ENCODE data around the gene PLB1.

Gene PLB1

DNA sequence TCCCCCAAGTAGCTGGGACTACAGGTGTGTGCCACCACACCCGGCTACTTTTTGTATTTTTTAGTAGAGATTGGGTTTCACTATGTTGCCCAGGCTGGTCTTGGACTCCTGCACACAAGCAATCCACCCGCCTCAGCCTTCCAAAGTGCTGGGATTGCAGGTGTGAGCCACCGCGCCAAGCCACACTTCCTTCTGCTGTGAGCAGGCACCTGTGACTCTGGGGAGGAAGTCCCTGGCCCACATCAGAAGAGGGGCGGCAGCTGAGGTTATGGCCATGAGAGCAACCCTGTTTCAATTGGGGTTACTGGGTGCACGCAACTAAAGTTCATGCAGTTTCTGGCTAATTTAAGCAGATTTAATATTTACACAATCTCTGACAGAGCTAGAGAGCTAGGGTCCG lies 91.0 kb downstream of the PLB1 start:
- in situ Hi-C loops (cut with HindIII; ENCODE audit: low sequenced_read_pairs) = no loop called here

DNA sequence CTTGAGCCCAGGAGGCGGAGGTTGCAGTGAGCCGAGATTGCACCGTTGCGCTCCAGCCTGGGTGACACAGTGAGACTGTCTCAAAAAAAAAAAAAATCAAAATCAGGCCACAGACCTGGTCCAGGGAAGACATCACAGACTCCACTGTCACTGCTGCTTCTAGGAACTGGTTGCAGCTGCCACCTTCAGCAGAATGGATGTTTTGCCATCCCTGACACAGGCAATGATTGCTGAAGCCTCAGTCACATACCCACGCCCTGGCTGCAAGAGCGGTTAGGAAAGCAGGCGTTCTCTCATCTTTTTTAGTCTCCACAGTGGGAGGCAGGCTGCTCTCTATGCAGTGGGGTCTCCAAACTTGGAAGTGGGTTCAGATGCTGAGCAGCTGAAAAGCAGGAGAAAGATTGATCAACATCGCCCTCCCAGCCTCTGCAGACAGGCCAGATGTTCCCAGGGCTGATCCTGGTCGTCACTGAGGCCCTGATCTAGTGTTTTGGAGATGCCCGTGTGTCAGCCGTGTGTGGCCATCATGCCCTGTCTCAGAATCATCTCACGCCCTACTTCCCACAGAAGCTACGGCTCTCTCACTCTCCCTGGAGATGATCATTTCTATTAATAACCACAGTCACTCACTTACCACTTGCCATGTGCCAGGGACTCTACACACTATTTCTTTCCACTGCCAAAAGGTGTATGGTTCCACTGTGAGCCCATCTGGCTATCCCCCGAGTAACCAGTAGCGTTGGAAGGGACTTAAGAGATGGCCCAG lies 91.8 kb downstream of the PLB1 start:
- in situ Hi-C loops (cut with HindIII; ENCODE audit: low sequenced_read_pairs) = no loop called here

DNA sequence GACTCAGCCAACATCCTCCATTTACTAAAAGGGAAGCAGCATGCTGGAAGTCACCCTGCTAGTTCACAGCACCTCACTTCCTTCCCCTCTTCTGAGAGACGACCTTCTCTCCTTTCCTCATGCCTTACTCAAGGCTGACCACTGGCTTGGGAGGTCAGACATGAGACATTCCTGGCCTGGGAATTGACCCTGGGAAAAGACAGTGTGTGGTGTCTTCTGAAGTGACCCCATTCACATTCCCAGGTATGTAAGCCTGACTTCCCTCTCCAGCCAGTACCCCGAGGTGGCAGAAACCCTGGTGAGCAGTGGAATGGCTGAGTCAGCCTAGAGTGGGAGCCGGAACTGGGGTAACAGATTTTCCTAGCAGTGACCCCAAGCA lies 92.4 kb downstream of the PLB1 start:
- in situ Hi-C loops (cut with HindIII; ENCODE audit: low sequenced_read_pairs) = no loop called here

DNA sequence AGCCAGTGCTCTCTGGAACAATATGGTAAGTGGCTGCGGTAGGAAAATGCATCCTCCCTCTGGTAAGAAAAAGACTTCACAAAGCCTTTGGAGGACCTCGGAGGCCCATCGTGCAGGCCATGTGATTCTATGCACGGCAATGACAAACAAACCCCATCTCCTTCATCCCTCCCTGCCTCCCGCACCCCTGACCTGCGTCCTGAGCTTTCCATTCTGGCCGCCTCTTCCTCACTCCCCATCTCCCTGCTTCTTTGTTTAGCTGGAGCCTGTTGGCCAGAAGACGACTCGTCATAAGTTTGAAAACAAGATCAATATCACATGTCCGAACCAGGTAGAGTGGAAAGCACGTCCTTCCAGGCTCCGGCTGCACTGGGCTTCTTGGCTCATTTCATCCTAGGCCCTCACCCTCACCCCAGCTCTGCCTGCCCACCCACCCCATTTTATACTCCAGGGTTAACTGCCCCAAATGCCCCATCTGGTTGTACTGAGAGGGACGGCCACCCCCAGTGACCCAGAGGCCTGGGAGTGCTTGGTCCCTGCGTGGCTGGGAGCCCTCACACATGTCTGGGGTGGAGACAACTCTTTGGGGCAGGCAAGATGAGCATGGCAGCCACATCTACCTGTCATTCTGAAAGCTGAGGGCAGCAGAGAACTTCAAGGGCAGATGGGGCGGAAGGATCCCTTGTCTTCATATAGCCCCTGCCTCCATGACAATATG lies 94.0 kb downstream of the PLB1 start:
- in situ Hi-C loops (cut with HindIII; ENCODE audit: low sequenced_read_pairs) = no loop called here

DNA sequence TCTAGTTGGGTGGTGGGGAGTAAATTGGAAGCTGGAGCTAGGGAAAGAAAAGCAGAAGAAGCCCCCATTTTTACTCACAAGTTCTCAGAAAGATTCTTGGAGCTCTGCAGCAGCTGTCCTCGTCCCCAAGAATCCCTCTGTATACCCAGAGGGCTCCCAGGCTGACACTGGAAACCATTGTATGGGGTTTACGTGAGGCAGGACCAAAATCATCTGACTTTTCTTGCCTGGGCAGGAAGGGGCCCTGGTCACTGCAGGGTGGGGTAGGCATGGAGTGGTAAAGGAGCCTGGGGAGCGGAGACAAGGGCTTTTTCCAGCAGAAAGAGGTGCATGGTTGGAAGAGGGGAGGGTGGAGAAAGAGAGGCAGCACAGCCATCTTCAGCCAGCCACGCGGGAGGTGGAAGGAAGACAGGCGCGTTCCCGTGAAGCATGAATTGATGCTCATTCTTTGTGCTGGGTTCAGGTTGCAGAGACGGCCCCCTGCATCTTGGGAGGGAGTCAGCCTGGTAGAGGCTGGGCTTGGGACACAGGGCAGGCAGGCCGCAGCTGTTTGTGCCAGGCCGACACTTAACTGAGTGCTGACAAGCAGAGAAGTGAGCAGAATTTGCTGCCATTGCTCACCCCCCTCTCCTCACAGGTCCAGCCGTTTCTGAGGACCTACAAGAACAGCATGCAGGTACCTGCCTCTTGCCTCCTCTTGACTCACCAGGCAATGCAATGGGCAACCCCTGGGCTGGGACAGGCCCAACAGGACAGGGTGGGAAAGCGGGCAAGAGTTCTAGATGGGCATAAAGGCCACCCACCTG lies 94.8 kb downstream of the PLB1 start:
- in situ Hi-C loops (cut with HindIII; ENCODE audit: low sequenced_read_pairs) = no loop called here

DNA sequence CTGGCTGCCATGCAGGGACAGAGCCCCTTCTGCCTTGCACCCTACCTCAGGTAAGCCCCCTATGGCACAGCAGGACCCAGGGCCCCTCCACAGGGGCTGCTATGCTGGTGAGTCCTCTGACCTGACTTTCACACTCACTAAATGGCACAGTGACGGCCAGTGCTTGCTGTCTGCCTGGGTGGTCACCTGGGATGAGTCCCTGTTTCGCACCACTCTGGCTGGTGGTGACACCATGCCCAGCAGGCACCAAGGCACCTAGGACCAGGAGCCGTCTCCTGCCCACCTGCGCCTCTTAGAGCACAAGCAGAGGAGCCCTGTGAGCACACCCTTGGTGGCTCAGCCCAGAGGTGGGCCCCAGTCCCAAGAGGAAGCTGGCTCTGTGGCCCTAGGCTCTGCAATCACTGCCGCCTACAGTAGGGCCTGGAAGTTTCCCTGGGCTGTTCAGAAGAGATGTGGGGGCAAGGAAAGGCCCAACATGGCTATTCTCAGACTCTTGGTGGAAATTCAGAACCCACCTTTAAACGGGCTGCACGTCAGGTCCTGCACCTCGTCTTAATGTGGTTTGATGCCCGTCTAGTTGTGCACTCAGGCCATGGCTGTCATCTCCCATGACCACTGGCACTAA lies 96.0 kb downstream of the PLB1 start:
- in situ Hi-C loops (cut with HindIII; ENCODE audit: low sequenced_read_pairs) = no loop called here

DNA sequence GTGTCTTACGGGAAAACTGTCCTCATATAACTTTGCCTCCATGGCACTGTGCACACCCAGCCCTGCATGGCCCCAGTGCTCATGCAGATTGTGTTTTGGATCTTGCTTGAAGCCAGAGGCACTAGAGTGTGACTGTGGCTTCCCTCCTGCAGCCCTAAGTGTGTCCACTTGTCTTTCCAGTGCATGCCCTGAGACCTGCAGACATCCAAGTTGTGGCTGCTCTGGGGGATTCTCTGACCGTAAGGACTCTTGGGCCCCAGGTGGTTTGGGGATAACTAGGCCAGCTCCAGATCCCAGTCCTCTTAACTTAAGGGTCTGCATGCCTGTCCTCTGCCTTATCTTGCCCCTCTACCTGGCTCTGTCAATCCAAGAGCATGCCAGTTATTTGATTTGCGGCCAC lies 96.6 kb downstream of the PLB1 start:
- in situ Hi-C loops (cut with HindIII; ENCODE audit: low sequenced_read_pairs) = no loop called here

DNA sequence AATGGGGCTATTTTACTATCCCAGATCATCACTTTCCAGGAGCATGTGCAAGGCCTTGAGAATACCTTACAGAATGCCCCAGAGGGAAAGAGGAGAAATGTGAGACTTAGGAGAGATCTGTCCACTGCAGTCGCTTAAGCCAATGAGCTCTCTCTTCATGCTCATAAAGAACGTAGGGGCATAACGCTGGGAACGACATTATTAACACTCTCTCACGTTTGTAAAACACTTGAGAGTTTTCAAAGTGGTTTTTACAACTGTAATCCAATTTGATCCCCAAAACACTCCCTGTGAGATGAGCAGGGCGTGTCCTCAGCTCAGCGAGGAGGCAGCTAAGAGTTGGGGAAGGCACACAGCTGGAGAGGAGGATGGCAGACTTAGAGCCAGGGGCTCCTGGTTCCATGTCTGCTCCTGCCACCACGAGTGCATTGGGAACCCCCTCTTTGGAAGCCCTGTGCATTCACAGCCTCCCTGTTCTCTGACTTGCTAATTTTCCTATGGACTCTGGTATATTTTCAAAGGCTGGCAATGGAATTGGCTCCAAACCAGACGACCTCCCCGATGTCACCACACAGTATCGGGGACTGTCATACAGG lies 97.4 kb downstream of the PLB1 start:
- in situ Hi-C loops (cut with HindIII; ENCODE audit: low sequenced_read_pairs) = no loop called here

DNA sequence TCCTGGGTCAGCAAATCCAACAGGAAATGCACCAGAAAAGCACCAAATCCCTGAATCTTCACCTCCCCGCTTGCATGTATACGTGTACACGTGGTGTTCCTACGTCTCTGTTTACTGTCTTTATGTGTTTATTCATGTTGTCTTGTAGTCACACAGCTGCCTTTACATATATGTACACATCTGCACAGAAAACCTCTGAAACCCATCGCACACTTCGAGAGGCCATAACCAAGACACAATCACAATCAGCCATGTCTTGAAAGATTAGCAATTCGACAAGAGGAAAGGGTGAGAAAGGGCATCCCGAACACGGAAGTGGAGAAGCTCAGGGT lies 98.1 kb downstream of the PLB1 start:
- in situ Hi-C loops (cut with HindIII; ENCODE audit: low sequenced_read_pairs) = no loop called here

DNA sequence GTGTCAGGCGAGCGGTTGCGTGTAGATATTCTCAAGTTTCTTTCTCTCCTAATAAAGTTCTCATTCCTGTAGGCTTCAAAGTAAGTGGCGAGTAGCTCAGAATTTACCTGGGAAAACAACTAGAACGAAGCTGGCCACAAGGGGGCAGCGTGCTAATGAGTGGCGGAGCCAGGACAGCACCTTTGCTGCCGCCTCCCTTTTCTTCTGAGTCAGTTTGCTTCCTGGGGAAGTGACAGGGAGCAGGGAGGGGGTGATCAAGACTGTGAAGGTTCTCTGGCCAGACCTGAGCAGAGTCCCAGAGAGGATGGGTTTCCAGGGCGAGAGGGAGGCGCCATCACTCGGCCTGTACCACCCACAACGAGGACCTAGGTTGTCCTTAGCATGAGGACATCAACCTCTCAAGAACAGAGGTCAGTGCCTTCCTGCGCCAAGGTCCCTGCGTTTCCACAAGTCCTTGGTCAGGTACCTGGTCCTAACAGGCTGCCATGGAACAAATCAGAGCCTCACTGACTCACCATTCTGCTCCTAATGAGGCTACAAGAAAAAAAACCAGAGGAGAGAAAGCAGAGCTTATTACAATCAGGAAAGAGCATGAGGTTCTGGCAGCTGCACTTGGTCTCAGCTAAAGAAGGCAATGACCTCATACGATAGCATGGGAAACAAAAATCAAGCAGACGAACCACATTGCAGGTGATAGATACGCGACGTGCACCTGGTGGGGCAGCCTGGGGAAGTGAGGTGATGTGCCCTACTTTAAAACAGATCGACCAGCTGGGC lies 98.7 kb downstream of the PLB1 start:
- in situ Hi-C loops (cut with HindIII; ENCODE audit: low sequenced_read_pairs) = no loop called here

DNA sequence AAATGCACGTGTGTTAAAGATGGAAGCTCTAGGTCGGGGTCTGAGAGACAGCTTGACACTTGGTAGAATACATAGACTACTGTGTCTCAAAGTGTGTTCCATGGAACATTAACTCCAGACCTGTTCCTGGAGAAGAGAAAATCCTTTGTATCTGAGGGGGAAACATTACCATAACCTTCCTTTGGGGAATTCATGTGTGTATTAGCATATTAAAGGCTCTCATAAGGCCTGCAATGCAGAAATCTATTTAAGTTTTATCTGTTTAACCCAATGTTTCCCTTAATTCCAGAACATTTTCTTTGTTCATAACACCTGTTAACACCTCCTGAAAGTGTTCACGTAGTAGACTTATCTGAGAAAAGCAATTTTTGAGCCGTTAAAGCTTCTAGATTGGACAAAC lies 99.5 kb downstream of the PLB1 start:
- in situ Hi-C loops (cut with HindIII; ENCODE audit: low sequenced_read_pairs) = no loop called here

DNA sequence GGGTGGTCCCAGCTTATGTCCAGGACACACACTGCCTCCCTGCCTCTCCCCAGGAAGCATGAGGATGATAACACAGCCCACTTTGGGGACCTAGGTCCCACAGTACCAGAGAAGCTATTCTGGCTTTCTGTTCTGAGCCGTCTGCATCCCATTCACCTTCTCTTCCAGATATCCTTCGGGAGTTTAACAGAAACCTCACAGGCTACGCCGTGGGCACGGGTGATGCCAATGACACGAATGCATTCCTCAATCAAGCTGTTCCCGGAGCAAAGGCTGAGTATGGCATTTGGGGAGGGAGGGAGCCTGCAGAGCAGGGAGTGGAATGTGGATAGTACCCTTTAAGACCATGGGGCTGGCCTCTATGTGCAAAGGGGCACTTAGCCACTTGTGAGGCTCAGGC lies 102.6 kb downstream of the PLB1 start:
- in situ Hi-C loops (cut with HindIII; ENCODE audit: low sequenced_read_pairs) = no loop called here

DNA sequence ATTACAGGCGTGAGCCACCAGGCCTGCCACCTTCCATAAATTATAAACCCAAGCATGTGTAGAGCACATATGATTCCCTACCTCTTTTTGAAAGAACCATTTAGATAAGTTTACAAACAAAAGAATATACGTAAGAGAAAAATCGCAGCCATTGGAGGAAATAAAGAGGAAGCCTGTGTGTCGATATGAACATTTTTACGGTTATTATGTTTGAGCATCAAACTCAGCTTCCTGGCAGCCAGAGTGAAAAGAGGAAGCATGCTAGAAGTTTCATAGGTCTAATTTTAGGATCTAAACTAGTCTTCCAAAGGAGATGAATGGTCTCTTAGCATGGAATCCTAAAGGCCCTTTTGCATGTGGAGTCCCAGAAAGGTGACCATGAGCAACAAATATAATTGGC lies 104.3 kb downstream of the PLB1 start:
- in situ Hi-C loops (cut with HindIII; ENCODE audit: low sequenced_read_pairs) = no loop called here

DNA sequence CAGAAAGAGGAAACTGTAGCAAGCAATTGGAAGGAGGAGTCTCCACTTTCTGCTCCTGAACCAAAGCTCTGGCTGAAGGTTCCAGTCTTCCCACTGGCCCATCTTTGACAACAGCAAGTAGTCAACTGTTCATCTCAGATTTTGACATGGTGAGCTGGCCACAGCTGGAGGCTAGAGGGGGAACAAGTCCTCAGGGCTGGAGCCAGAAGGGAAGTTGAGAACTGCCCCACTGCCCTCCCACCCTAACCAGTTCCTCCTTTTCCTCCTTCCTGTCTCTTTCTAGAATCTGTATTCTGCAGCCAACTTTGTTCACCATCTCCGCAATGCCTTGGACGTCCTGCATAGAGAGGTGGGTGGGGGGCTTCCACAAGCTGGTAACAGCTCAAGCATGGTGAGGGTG lies 105.8 kb downstream of the PLB1 start:
- in situ Hi-C loops (cut with HindIII; ENCODE audit: low sequenced_read_pairs) = no loop called here

DNA sequence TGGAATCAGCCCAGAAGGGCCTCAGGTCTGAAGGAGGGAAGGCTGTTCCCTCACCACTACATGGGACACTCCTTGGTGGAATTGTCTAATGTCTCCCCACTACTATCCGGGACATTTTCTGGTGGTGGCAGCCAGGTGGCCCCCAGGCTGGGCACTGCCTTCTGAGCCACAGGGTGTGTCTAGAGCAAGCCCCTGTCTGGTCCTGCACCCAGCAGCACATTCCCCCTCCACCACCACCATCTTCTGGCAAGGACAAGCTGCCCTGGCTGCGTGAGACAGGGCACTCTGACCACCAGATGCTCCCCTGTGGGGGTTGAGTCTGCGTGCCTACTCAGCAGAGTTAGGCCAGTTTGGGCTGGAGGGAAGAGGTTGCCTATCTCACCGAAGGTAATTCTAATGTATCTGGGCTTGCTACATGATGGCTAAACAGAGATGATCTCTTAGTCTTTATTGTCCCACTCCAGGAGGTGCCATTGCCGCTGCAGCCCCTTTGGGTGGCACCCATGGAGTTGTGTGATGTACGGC lies 106.3 kb downstream of the PLB1 start:
- in situ Hi-C loops (cut with HindIII; ENCODE audit: low sequenced_read_pairs) = no loop called here

DNA sequence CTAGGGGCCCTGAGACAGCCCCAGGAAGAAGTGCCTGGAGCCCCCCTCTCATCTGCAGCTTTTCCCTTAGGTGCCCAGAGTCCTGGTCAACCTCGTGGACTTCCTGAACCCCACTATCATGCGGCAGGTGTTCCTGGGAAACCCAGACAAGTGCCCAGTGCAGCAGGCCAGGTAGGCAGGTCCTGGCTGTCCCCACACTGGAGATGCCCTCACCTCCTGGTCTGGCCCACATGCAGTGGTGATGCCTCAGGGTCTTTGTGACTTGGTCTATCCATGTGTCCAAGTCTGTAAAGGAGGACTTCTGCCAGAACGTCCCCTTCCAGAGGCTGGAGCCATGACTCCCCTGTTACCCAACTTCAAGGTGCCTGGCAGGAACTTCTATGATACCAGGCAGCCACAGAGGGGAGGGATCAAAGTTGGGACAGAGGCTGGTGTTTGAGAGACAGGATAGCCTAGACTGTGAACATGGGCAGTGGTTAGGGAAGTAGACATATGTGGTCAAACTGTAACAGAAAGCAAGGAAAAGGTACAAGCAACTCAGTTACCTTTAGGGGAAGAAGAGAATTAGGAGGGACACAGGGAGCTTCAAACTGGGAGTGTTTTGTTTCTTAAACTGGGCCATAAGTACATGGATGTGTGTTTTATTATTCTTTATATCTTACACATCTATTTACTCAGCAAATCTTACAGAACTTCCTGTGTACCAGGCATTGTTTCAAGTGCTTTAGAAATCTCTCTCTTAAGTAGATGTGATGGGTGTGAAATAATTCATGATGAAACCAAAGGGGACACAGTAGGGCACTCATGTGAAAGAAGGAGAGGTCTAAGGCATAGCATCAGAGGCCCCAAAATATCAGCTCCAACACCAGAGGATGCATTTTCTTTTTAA lies 107.1 kb downstream of the PLB1 start:
- in situ Hi-C loops (cut with HindIII; ENCODE audit: low sequenced_read_pairs) = no loop called here

DNA sequence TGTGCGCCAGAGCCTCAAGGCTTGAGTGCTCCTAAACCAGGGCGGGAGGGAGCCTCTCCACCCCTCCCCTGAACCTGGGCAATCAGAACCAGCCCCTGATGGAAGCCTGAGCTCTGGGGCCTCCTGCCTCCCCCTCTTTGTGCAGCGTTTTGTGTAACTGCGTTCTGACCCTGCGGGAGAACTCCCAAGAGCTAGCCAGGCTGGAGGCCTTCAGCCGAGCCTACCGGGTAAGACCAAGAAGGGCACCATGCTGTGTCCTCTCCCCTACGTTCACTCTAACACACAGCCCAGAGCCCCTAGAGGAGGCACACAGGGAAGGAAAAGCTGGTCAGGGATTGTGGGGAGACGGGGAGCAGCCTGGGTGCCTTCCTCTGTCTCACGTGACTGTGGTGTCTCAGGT lies 108.0 kb downstream of the PLB1 start:
- in situ Hi-C loops (cut with HindIII; ENCODE audit: low sequenced_read_pairs) = no loop called here

DNA sequence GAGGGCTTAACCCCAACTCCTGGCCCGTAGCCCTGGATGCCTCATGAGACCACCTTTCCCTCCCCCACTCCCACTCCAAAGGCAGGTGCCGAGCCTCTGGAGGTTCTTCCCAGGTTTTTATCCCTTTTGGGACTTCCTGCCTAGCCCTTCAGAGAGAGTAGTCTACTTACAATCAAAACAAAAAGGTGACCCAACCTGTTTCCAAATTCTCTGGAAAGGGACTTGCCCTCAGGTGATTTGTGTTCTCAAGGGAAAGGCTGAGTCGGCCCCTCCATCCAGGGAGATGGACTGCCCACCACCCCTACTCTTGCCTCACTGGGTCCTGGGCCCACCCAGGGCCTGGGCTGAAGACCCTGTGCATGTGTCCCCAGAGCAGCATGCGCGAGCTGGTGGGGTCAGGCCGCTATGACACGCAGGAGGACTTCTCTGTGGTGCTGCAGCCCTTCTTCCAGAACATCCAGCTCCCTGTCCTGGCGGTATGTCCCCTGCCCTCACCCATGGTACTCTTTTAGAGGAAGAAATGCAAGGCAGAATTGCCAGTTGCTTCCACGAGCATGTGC lies 108.5 kb downstream of the PLB1 start:
- in situ Hi-C loops (cut with HindIII; ENCODE audit: low sequenced_read_pairs) = no loop called here

DNA sequence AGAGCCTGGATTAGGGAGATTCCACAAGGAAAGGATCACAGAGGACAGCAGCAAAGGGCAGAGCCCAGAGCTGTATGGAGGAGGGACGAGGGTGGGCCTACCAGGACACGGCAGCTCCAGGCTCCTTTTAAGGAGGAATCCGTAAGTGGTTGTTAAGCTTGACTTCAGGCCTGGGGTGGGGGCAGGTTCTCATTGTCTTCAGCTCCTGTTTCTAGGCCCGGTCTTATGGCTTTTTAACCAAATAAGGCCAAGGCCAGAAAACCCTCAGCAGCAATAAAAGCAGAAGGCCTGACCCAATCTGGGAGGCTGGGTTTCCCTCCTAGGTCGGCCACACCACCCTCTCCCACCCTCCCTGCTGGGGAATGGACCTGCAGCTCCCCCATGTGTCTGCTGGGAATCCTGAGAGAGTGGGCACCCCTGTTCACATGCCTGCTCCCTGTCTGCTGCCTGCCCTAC lies 111.2 kb downstream of the PLB1 start:
- in situ Hi-C loops (cut with HindIII; ENCODE audit: low sequenced_read_pairs) = no loop called here

All from DLD1 (cell line).